ENCODE measurements around the gene SFXN4.

The SFXN4 gene

DNA sequence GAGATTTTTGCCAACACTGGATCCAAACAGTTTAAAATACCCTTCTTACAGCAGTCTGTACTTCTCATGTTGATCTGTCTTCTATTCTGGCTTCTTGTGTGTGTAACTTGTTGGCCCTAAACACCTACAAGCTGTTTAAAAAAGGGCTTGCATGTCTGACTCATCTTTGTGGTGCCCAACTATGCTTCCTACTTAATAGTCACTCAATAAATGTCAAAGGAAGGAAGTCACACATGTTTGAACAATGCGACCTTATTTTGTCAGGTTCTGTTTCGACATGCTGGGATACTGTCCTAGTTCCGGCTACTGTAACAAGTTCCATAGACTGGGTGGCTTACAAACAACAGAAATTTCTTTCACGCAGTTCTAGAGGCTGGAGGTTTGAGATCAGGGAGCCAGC, 32.4 kb upstream of the SFXN4 start:
- no peak for ATAC-seq
- no peak for TF ChIP-seq RARB (CRISPR knock-in tag; IDR thresholded peaks at IDR 0.05)

DNA sequence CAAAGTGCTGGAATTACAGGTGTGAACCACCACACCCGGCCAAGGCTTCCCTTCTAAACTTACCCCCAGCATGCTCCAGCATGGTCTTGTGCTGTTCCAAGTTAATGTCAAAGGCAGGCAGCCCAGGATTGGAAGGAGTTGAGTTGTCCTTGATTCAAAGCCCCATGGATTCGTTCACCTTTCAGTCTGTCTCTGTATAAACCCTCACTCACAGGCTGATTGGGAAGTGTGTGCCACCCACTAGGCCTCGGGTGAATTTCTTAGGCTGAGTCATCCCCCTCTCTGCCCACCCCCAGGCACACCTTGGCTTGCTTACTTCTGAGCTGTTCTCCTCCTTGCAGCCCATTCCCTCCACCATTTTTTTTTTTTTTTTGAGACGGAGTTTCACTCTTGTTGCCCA, 26.4 kb upstream of the SFXN4 start:
- TF ChIP-seq ZNF70 (CRISPR knock-in tag; IDR thresholded peaks at IDR 0.05) (no peak), ZFP30 (CRISPR knock-in tag; IDR thresholded peaks at IDR 0.05) (no peak), ZC3H10 (CRISPR knock-in tag; IDR thresholded peaks at IDR 0.05) (no peak), RARB (CRISPR knock-in tag; IDR thresholded peaks at IDR 0.05) (no peak), OSR1 (CRISPR knock-in tag; IDR thresholded peaks at IDR 0.05) (no peak), TOX (CRISPR knock-in tag; IDR thresholded peaks at IDR 0.05; ENCODE audit: borderline replicate concordance) (no peak), ISL1 (CRISPR knock-in tag; IDR thresholded peaks at IDR 0.05) (no peak)
- no peak for ATAC-seq

DNA sequence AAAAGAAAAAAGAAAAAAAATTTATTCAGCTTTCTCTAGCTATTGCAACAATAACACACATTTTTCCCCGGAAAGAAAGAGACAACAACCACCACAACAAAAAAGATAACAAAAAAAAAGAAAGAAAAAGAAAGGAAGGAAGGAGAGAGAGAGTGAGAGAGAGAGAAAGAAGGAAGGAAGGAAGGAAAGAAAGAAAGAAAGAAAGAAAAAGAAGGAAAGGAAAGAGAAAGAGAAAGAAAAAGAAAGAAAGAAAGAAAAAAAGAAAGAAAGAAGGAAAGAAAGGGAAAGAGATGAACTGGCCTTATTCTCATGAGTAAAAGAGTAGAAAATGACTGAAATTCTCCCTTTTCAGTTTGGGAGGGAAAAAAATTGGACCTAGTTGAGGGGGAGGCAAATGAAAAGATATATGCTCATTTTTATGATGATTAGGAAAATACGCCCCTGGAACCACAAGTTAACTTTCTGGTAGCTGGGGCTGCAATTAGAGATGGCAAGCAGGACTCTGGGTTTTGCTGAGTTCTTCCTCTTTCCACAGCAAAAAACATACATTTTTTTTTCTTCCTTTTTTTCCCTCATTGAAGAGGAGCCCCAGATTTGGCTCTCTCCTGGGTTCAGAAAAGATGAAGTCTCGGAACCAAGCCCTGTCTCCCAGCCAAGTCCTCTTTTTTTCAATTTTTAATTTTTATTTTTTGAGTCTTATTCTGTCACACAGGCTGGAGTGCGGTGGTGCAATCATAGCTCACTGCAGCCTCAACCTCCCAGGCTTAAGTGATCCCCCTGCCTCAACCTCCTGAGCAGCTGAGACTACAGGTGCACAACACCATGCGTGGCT, 25.7 kb upstream of the SFXN4 start:
- no peak for ATAC-seq
- no peak for TF ChIP-seq RARB (CRISPR knock-in tag; IDR thresholded peaks at IDR 0.05)
- TF ChIP-seq TOX (CRISPR knock-in tag; IDR thresholded peaks at IDR 0.05; ENCODE audit: borderline replicate concordance) = no peak

DNA sequence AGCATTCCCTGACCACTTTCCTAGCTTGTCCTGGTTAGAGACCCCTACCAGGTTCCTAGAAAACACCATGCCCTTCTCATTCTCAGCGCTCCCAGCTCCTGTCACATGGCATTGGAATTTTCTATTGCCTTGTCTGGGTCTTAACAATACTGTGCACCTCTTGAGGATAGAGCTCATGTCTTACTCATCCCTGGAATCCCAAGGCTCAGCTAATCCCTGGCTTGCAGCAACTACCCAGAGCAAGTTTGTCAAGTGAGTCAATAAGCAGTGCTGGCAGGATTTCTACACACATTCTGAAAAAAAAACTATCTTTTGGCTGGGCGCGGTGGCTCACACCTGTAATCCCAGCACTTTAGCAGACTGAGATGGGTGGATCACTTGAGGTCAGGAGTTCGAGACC, 24.8 kb upstream of the SFXN4 start:
- peak; percentile 98 for ATAC-seq
- no peak for TF ChIP-seq TOX (CRISPR knock-in tag; IDR thresholded peaks at IDR 0.05; ENCODE audit: borderline replicate concordance)
- no peak for TF ChIP-seq SNAI2 (CRISPR knock-in tag; IDR thresholded peaks at IDR 0.05)
- TF ChIP-seq, protein P1, sequence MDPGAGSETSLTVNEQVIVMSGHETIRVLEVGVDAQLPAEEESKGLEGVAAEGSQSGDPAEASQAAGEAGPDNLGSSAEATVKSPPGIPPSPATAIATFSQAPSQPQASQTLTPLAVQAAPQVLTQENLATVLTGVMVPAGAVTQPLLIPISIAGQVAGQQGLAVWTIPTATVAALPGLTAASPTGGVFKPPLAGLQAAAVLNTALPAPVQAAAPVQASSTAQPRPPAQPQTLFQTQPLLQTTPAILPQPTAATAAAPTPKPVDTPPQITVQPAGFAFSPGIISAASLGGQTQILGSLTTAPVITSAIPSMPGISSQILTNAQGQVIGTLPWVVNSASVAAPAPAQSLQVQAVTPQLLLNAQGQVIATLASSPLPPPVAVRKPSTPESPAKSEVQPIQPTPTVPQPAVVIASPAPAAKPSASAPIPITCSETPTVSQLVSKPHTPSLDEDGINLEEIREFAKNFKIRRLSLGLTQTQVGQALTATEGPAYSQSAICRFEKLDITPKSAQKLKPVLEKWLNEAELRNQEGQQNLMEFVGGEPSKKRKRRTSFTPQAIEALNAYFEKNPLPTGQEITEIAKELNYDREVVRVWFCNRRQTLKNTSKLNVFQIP (CRISPR knock-in tag; IDR thresholded peaks at IDR 0.05; ENCODE audit: borderline replicate concordance, low read depth) = no peak
- no peak for TF ChIP-seq ZFP30 (CRISPR knock-in tag; IDR thresholded peaks at IDR 0.05)
- no peak for TF ChIP-seq TCF4 (CRISPR knock-in tag; IDR thresholded peaks at IDR 0.05; ENCODE audit: borderline replicate concordance)
- TF ChIP-seq, protein P2, sequence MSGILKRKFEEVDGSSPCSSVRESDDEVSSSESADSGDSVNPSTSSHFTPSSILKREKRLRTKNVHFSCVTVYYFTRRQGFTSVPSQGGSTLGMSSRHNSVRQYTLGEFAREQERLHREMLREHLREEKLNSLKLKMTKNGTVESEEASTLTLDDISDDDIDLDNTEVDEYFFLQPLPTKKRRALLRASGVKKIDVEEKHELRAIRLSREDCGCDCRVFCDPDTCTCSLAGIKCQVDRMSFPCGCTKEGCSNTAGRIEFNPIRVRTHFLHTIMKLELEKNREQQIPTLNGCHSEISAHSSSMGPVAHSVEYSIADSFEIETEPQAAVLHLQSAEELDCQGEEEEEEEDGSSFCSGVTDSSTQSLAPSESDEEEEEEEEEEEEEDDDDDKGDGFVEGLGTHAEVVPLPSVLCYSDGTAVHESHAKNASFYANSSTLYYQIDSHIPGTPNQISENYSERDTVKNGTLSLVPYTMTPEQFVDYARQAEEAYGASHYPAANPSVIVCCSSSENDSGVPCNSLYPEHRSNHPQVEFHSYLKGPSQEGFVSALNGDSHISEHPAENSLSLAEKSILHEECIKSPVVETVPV (CRISPR knock-in tag; IDR thresholded peaks at IDR 0.05) = no peak
- TF ChIP-seq CSDC2 (CRISPR knock-in tag; IDR thresholded peaks at IDR 0.05) = no peak

DNA sequence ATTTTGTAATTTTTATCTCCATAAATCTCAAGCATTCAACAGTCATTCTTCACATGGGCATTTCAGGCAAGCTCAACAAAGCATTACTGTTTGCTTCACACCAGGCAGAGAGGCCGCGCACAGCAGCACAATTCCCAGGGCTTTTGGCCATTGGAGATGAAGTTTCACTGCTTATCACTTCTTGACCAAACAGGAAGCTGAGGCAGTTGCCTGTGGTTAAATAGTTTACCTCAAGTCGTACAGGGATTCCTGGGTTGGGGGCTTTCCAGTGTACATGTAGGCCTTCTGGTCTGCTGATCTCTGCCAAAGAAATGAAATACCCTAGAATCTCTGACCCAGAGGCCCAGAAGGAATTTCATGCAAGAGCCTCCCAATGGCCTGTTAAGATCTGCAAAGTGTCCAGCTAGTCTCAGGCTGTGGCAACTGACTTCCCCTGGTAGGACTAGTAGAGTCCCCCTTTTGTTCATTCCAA, 24.3 kb upstream of the SFXN4 start:
- TF ChIP-seq ZNF70 (CRISPR knock-in tag; IDR thresholded peaks at IDR 0.05) (no peak), PPARA (CRISPR knock-in tag; IDR thresholded peaks at IDR 0.05; ENCODE audit: borderline replicate concordance) (no peak), SNAI2 (CRISPR knock-in tag; IDR thresholded peaks at IDR 0.05) (no peak), TOX (CRISPR knock-in tag; IDR thresholded peaks at IDR 0.05; ENCODE audit: borderline replicate concordance) (no peak), RARB (CRISPR knock-in tag; IDR thresholded peaks at IDR 0.05) (no peak), ESRRG (CRISPR knock-in tag; IDR thresholded peaks at IDR 0.05) (no peak), BACH2 (CRISPR knock-in tag; IDR thresholded peaks at IDR 0.05; ENCODE audit: borderline replicate concordance) (no peak), CSDC2 (CRISPR knock-in tag; IDR thresholded peaks at IDR 0.05) (no peak), ISL1 (CRISPR knock-in tag; IDR thresholded peaks at IDR 0.05) (no peak), ZC3H10 (CRISPR knock-in tag; IDR thresholded peaks at IDR 0.05) (no peak)
- TF ChIP-seq, protein P3, sequence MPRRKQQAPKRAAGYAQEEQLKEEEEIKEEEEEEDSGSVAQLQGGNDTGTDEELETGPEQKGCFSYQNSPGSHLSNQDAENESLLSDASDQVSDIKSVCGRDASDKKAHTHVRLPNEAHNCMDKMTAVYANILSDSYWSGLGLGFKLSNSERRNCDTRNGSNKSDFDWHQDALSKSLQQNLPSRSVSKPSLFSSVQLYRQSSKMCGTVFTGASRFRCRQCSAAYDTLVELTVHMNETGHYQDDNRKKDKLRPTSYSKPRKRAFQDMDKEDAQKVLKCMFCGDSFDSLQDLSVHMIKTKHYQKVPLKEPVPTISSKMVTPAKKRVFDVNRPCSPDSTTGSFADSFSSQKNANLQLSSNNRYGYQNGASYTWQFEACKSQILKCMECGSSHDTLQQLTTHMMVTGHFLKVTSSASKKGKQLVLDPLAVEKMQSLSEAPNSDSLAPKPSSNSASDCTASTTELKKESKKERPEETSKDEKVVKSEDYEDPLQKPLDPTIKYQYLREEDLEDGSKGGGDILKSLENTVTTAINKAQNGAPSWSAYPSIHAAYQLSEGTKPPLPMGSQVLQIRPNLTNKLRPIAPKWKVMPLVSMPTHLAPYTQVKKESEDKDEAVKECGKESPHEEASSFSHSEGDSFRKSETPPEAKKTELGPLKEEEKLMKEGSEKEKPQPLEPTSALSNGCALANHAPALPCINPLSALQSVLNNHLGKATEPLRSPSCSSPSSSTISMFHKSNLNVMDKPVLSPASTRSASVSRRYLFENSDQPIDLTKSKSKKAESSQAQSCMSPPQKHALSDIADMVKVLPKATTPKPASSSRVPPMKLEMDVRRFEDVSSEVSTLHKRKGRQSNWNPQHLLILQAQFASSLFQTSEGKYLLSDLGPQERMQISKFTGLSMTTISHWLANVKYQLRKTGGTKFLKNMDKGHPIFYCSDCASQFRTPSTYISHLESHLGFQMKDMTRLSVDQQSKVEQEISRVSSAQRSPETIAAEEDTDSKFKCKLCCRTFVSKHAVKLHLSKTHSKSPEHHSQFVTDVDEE (CRISPR knock-in tag; IDR thresholded peaks at IDR 0.05) = no peak
- TF ChIP-seq, protein P1 (CRISPR knock-in tag; IDR thresholded peaks at IDR 0.05; ENCODE audit: borderline replicate concordance, low read depth) = no peak
- TF ChIP-seq, protein P4, sequence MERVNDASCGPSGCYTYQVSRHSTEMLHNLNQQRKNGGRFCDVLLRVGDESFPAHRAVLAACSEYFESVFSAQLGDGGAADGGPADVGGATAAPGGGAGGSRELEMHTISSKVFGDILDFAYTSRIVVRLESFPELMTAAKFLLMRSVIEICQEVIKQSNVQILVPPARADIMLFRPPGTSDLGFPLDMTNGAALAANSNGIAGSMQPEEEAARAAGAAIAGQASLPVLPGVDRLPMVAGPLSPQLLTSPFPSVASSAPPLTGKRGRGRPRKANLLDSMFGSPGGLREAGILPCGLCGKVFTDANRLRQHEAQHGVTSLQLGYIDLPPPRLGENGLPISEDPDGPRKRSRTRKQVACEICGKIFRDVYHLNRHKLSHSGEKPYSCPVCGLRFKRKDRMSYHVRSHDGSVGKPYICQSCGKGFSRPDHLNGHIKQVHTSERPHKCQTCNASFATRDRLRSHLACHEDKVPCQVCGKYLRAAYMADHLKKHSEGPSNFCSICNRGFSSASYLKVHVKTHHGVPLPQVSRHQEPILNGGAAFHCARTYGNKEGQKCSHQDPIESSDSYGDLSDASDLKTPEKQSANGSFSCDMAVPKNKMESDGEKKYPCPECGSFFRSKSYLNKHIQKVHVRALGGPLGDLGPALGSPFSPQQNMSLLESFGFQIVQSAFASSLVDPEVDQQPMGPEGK (CRISPR knock-in tag; IDR thresholded peaks at IDR 0.05; ENCODE audit: borderline replicate concordance) = no peak
- TF ChIP-seq, protein P2 (CRISPR knock-in tag; IDR thresholded peaks at IDR 0.05) = no peak
- ATAC-seq = peak; percentile 40
